GM19043 (cell line): ENCODE data around the gene UBQLN1.
"Not testable (repeated sequence)": the region's sequence is repeated elsewhere in the genome, so short reads cannot be mapped to it uniquely, and the experiment has no call there.

Experiments
- ATAC-seq: cut with Tn5 transposase; IDR thresholded peaks from one replicate; pipeline ENCODE4 v1.9.1; 2021; ENCODE audit warnings: low read depth; ENCODE audit not compliant: unreplicated experiment

The UBQLN1 gene

GRCh38 chr9:83637389-83637788, 70.4 kb downstream of the UBQLN1 start:
- no peak for ATAC-seq

- ATAC-seq = no peak
These were observed 70.9 kb downstream of the UBQLN1 start for GRCh38 chr9:83636813-83637212.

- no peak for ATAC-seq
These were observed 74.1 kb downstream of the UBQLN1 start for GRCh38 chr9:83633676-83634075.

- ATAC-seq = peak; percentile 53
These were observed 74.5 kb downstream of the UBQLN1 start for GRCh38 chr9:83633255-83633654.

GRCh38 chr9:83630938-83631457, 76.8 kb downstream of the UBQLN1 start:
- no peak for ATAC-seq

GRCh38 chr9:83629433-83630104, 78.2 kb downstream of the UBQLN1 start:
- no peak for ATAC-seq

GRCh38 chr9:83628540-83628939, 79.2 kb downstream of the UBQLN1 start:
- no peak for ATAC-seq

- ATAC-seq = no peak
These were observed 82.6 kb downstream of the UBQLN1 start for GRCh38 chr9:83625178-83625577.

GRCh38 chr9:83623679-83624076, 84.1 kb downstream of the UBQLN1 start:
- peak; percentile 24 for ATAC-seq

- peak; percentile 63 for ATAC-seq
These were observed 84.6 kb downstream of the UBQLN1 start, which contains the start of gene IDNK for GRCh38 chr9:83622939-83623678. Gene IDNK (plus strand): TSS chr9:83623143. CDS start chr9:83623172, 29 bp downstream.

GRCh38 chr9:83622433-83622938, 85.3 kb downstream of the UBQLN1 start:
- ATAC-seq = peak; percentile 51

GRCh38 chr9:83620841-83621636, 86.7 kb downstream of the UBQLN1 start:
- ATAC-seq = no peak

- ATAC-seq = no peak
These were observed 90.5 kb downstream of the UBQLN1 start for GRCh38 chr9:83617299-83617698.

GRCh38 chr9:83613298-83613697, 94.5 kb downstream of the UBQLN1 start:
- not testable (repeated sequence) for ATAC-seq
